Activated CD8-positive, alpha-beta T cell treated with anti-CD3 and anti-CD28 coated beads for 36 hours (primary cell): ENCODE data around the gene COX8C. TPM values are rescaled to one million over a fixed set of nuclear protein-coding genes. Genes with fewer than 3 reads are reported as not detected.

Experiments
- ATAC-seq: fragments of 200-7000 bp; cut with Tn5 transposase; one replicate; pipeline ENCODE4 v1.10.0; 2021; ENCODE audit warnings: mild to moderate bottlenecking, moderate library complexity
- CTCF ChIA-PET: fragments of 350-600 bp; sonication (Branson Sonifier 250); formaldehyde crosslinking; loops from one replicate; lab custom pipeline; 2021; ENCODE audit warnings: antibody characterized with exemption; lab: Charles Lee
- POLR2A ChIA-PET: fragments of 350-600 bp; sonication (Branson Sonifier 250); formaldehyde crosslinking; loops from one replicate; lab custom pipeline; 2021; ENCODE audit warnings: antibody characterized with exemption; lab: Charles Lee
- DNase-seq: peaks from one replicate; pipeline ENCODE4 v3.0.0-alpha.2; 2020
- H3K27ac Mint-ChIP-seq: one replicate; pipeline ENCODE4 v1.8.0; 2021; ENCODE audit warnings: mild to moderate bottlenecking, mixed read lengths
- H3K27me3 Mint-ChIP-seq: one replicate; pipeline ENCODE4 v1.8.0; 2021; ENCODE audit warnings: mixed read lengths
- H3K36me3 Mint-ChIP-seq: one replicate; pipeline ENCODE4 v1.8.0; 2021; ENCODE audit warnings: low read depth, mixed read lengths
- H3K4me1 Mint-ChIP-seq: one replicate; pipeline ENCODE4 v1.8.0; 2021; ENCODE audit warnings: low read depth, mixed read lengths
- H3K4me3 Mint-ChIP-seq: one replicate; pipeline ENCODE4 v1.8.0; 2021; ENCODE audit warnings: mild to moderate bottlenecking, moderate library complexity, mixed read lengths
- H3K9me3 Mint-ChIP-seq: one replicate; pipeline ENCODE4 v1.8.0; 2021; ENCODE audit warnings: mixed read lengths
- CTCF ChIP-seq: fragments of 200-600 bp; IDR thresholded peaks from one replicate; pipeline ENCODE4 v1.8.0; 2022; ENCODE audit warnings: antibody characterized with exemption, mild to moderate bottlenecking
- intact Hi-C: fragments of 100-400 bp; cut with micrococcal nuclease; formaldehyde crosslinking; loops from one replicate; pipeline ENCODE4 v1.10.0; 2022
- total RNA-seq, 2 experiments: library from RNA; stranded (reverse); gene quantifications; one replicate each; pipeline ENCODE4 v1.2.3, GENCODE V29; 2021

COX8C gene
- total RNA-seq, 2 experiments from 2014 or later: not detected

GRCh38 chr14:93331002-93331727 is 15.8 kb upstream of the COX8C start:
- ATAC-seq: no peak
- no peaks in the 10 kb centered on the region for H3K27me3 Mint-ChIP-seq
- intact Hi-C loops: loop anchor here (5.0 kb wide), 1 partner anchor 124 kb away; the partner anchor contains the start of genes GON7 and UBR7
- no peaks in the 10 kb centered on the region for H3K9me3 Mint-ChIP-seq
- H3K27ac Mint-ChIP-seq: no peak overlapping the region
- POLR2A ChIA-PET: interaction anchor here (0.8 to 1.4 kb wide), 3 partner anchors 9 to 148 kb away, joined by 3 to 4 read pairs (median 3); no protein-coding TSS in a partner anchor
- peak overlapping the region; percentile 88 for H3K4me3 Mint-ChIP-seq
- peaks cover 58% of the 10 kb centered on the region for H3K4me1 Mint-ChIP-seq
- DNase-seq: no peak
- TF ChIP-seq CTCF: no peak
- CTCF ChIA-PET: interaction anchor here (0.6 to 1.1 kb wide), 4 partner anchors 8 to 215 kb away, joined by 3 read pairs; no protein-coding TSS in a partner anchor
- no peaks in the 10 kb centered on the region for H3K36me3 Mint-ChIP-seq

GRCh38 chr14:93331728-93332396 is 15.1 kb upstream of the COX8C start:
- H3K36me3 Mint-ChIP-seq: no peaks in the 10 kb centered on the region
- ATAC-seq (no peak), DNase-seq (no peak)
- TF ChIP-seq CTCF: no peak
- POLR2A ChIA-PET: interaction anchor here (0.8 to 1.4 kb wide), 2 partner anchors 10 to 148 kb away, joined by 3 to 4 read pairs; no protein-coding TSS in a partner anchor
- peak overlapping the region; percentile 78 for H3K27ac Mint-ChIP-seq
- intact Hi-C loops: loop anchor here (5.0 kb wide), 1 partner anchor 125 kb away; the partner anchor contains the start of genes GON7 and UBR7
- no peaks in the 10 kb centered on the region for H3K9me3 Mint-ChIP-seq
- peak overlapping the region; percentile 88 for H3K4me3 Mint-ChIP-seq
- no peaks in the 10 kb centered on the region for H3K27me3 Mint-ChIP-seq
- CTCF ChIA-PET: interaction anchor here (1.0 to 1.1 kb wide), 2 partner anchors 9 to 10 kb away, joined by 3 read pairs; no protein-coding TSS in a partner anchor
- peaks cover 58% of the 10 kb centered on the region for H3K4me1 Mint-ChIP-seq

- Mint-ChIP-seq H3K27ac (peak overlapping the region; percentile 95), H3K4me3 (peak overlapping the region; percentile 88), H3K27me3 (no peaks in the 10 kb centered on the region), H3K36me3 (no peaks in the 10 kb centered on the region), H3K4me1 (peaks cover 58% of the 10 kb centered on the region), H3K9me3 (no peaks in the 10 kb centered on the region)
- DNase-seq (peak; percentile 33), ATAC-seq (peak; percentile 32)
- CTCF ChIA-PET: interaction anchor here (1.0 kb wide), 1 partner anchor 11 kb away, joined by 3 read pairs; no protein-coding TSS in a partner anchor
- no peak for TF ChIP-seq CTCF
- intact Hi-C loops: loop anchor here (5.0 kb wide), 1 partner anchor 125 kb away; the partner anchor contains the start of genes GON7 and UBR7
- POLR2A ChIA-PET: interaction anchor here (1.4 kb wide), 1 partner anchor 11 kb away, joined by 4 read pairs; no protein-coding TSS in a partner anchor
Measured at GRCh38 chr14:93332397-93332852, 14.6 kb upstream of the COX8C start.

- Mint-ChIP-seq H3K4me3 (peak within 1 kb of the TSS; percentile 88), H3K27me3 (no peaks in the 10 kb centered on the region), H3K36me3 (no peaks in the 10 kb centered on the region), H3K27ac (peak within 1 kb of the TSS; percentile 95), H3K4me1 (peaks cover 54% of the 10 kb centered on the region), H3K9me3 (no peaks in the 10 kb centered on the region)
- intact Hi-C loops: loop anchor here (5.0 kb wide), 1 partner anchor 126 kb away; the partner anchor contains the start of genes GON7 and UBR7
- no peak for TF ChIP-seq CTCF
- ATAC-seq: peak; percentile 92
- ChIA-PET CTCF (no interaction called here), POLR2A (no interaction called here)
- peak; percentile 97 for DNase-seq
Measured at GRCh38 chr14:93332853-93333630, 13.9 kb upstream of the COX8C start, which contains the start of gene BTBD7. TSS of gene BTBD7 (minus strand) at chr14:93333036. CDS start at chr14:93296051, 36,985 bp downstream.
